Left hindlimb (tissue), 1 donor: ENCODE measurements around the gene DIRAS1.
"Not testable (repeated sequence)": the region's sequence is repeated elsewhere in the genome, so short reads cannot be mapped to it uniquely, and the experiment has no call there.

Experiments used
- DNase-seq: peaks from one replicate; pipeline ENCODE4 v3.0.0-alpha.2; 2018

Gene DIRAS1

GRCh38 chr19:2703691-2704216 lies 17.4 kb downstream of the DIRAS1 start:
- no peak for DNase-seq

DNA sequence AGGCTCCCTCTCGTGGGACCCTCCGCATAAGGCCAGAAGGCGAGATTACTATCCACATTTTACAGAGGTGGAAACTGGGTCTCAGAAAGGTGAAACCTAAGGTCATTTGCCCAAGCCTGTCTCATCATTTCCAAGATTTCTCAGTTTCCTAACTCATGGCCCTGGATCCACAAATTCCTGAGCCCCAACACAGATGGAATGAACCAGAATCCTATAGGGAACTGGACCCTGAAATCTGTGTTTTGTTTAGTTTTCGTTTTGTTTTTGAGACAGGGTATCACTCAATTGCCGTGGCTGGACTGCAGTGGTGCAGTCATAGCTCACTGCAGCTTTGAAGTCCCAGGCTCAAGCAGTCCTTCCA lies 18.1 kb downstream of the DIRAS1 start:
- no peak for DNase-seq

DNA sequence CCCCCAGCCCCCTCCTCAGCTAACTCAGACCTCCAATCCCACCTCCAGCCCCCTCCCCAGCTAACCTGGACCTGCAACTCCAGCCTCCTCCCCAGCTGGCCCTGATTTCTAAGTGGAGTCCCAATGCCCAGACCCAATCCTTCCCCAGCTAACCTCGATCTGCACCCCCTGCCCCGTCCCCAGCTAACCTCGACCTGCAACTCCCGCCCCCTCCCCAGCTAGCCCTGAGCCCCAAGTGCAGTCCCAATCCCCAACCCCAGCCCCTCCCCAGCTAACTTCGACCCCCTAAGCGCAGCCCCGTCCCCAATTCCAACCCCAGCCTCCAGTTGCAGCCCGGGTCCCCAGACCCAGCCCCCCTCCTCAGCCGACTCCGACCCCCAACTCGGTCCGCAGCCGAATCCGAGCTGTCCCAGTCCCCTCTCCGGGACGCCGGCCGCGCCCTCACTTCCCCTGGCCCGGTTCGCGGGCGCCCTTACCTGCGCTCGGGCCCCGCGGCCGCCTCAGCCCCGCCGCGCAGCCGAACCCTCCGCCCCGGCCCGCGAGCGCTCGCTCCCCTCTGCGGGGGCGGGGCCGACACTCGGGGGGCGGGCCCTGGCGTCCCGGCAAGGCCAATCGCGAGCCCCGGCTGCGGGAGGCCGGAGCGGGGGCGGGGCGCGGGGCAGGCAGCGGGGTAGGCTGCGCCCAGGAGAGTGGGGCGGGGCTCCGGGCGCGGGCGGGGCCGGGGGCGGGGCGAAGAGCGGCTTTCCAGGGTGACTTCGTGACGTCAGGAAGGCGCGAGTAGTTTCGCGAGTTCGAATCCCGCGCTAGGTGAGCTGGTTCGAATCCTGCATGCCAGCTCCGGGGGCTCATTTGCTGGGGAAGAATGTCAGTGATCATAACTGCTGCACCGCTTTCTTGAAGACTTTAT lies 18.7 kb downstream of the DIRAS1 start, which contains the start of gene GNG7:
Gene GNG7, minus strand, starts transcription at position 525 of the 907 bp plus-strand sequence. CDS start 182,006 bp downstream, outside the sequence.
- peak; percentile 93 for DNase-seq

- no peak for DNase-seq
Observed at GRCh38 chr19:2701361-2702169, 19.6 kb downstream of the DIRAS1 start.

DNA sequence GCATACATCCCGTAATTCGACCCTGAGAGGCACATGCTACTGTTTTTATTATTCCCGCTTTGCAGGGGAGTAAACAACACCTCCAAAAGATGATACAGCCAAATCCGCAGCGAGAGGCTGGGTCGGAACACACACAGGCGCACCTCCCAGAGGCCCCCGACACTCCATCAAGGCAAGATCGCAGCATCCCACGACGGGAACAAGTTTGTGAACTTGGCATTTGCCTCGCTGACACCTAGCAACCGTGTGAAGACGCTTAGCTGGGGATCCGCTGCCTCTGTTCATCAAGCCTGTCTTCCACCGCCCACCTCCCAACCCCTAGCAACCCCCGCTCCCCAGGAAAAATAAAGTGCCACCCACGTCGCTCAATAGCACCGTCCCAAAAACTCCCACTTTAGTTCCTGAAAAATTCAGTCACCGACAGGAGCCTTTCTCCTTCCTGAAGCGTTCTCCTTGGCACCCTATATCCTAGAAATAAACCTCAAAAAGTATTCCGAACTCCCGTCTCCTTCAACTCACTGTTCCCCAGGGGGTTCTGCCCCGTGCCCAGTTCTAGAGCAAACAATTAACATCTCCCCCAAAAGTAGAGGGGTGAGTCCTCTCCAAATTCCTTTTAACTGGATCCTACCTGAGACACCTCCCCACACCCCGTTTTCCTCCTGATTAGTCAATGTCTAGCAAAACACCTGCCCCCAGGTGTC lies 20.4 kb downstream of the DIRAS1 start:
- no peak for DNase-seq

GRCh38 chr19:2699413-2700140 lies 21.6 kb downstream of the DIRAS1 start:
- no peak for DNase-seq

DNA sequence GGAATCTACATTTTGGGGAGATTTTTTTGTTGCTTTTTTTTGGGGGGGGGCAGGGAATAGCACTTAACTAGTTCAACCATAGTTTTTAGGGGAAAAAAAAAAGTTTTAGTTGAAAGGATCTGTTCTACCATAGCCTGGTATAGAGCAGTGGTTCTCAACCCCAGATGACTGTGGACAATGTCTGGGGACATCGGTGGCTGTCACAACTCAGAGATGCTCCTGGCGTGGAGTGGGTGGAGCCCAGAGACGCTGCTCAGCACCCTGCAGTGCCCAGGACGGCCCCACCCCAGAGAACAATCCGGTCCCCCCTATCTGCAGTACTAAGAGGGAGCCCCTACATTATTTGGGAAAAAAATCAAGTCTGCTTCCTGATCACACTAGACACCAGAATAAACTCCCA lies 27.0 kb downstream of the DIRAS1 start:
- no peak for DNase-seq

DNA sequence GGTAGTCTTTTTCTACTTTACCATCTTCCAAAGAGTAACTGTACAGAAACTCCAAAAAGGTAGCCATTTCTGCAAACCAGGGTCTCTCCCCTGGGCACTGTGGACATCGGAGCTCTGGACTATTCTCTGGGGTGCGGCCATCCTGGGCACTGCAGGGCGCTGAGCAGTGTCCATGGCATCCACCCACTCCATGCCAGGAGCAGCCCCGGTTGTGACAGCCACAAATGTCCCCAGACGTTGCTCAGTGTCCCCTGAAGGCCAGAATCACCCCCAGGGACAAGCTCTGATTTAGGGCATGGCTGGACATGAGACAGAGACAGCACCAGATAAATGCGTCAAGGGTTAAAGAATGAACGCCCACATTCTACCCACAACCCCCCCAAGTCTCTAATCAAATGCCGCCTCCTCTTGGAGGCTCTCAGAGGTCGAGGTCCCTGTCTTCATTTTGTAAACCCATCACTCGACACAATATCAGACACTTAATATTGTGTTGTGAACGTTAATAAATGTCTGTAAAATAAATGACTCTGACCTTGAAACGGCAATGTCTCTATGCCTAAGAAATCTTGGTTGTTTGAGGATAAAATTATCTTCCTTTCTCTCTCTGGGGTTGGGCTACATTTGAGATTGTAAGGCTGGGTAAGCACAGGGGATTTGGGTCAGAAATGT lies 27.5 kb downstream of the DIRAS1 start:
- DNase-seq, result no peak

DNA sequence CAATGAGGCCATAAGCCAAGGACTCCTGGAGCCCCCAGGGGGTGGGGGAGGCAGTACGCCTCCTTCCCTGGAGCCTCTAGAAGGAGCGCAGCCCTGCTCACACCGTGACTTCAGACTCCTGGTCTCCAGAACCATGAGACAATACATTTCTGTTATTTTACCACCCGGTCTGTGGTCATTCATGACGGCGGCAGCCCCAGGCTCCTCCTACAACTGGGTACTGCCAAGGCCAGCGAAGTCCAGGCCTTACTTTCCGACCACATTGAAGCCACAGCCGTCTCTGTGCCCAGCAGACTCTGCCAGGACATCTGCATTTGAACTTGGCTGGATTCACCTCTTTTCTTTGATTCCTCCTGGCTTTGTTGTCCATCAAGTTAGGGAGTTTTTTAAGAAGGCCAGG lies 29.2 kb downstream of the DIRAS1 start:
- DNase-seq, result no peak

- no peak for DNase-seq
Observed at GRCh38 chr19:2690856-2691255, 30.3 kb downstream of the DIRAS1 start.

GRCh38 chr19:2686360-2686759 lies 34.8 kb downstream of the DIRAS1 start:
- no peak for DNase-seq

- no peak for DNase-seq
Observed at GRCh38 chr19:2685204-2685704, 35.9 kb downstream of the DIRAS1 start.

DNA sequence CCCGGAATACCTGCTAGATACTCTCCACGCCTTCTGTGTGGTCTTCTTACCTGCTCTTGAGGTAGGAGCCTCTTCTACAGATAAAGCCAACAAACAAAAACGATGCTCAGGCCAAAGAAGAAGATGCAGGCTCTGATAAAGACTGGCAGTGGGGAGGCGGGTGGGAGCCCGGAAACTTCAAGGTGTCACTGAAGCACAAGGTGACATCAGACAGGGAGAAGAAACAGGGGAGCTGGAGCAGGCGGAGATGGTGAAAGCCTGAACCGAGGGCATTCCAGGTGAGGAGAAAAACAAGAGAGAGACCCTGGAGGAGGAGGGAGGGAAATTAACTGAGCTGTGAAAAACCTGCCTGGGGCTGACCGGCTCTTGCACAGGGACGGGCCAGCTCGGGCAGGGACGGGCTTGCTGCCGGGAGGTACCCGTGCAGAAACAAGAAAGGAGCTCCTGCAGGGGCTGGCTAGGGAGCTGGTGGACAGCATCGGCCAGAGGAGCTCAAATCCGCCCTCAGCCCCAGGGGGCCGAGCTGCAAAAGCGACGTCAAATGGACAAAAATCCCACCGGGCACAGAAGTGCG lies 37.7 kb downstream of the DIRAS1 start:
- DNase-seq, result no peak

DNA sequence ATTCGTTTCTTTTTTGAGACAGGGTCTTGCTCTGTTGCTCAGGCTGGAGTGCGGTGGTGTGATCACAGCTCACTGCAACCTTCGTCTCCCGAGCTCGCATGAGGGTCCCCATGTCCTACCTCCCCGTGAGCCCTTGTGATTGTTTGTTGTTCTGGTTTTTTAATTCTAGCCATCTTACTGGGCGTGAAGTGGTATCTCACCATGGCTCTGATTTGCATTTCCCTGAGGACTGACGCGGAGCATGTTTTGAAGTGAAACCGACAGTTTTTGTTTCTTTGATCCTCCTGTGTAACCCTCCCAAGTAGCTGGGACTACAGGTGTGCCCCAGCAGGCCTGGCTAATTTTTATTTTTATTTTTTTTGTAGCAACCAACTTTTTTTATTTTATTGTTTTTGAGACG lies 40.4 kb downstream of the DIRAS1 start:
- DNase-seq, result no peak

DNA sequence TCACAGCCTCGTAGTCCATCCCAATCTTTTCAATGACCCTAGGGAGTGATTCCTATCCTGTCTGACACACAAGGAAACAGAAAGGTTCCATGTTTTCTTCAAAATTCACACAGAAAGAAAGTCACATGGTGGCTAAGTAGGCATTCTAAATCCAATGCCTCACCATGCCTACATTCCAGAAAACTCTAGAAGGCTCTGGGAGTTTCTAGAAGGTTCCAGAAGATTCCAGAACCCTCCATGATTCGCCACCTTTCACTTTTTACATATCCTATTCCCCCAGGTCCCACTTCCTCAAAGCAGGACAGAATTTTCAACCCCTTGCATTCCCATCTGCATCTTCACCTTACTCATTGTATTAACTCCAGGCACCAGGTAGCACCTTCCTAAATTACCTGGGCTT lies 41.7 kb downstream of the DIRAS1 start:
- DNase-seq, result no peak

DNA sequence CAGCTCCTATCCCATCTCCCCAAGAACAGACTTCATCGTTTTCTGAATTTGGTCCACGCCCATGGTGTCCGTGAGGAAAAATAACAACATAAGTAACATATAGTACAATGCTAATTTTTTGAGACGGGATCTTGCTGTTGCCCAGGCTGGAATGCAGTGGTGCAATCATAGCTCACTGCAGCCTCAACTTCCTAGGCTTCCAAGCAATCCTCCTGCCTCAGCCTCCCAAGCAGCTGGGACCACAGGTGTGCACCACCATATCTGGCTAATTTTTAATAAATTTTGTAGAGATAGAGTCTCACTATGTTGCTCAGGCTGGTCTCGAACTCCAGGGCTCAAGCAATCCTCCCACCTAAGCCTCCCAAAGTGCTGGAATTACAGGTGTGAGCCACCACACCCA lies 42.2 kb downstream of the DIRAS1 start:
- DNase-seq, result not testable (repeated sequence)

DNA sequence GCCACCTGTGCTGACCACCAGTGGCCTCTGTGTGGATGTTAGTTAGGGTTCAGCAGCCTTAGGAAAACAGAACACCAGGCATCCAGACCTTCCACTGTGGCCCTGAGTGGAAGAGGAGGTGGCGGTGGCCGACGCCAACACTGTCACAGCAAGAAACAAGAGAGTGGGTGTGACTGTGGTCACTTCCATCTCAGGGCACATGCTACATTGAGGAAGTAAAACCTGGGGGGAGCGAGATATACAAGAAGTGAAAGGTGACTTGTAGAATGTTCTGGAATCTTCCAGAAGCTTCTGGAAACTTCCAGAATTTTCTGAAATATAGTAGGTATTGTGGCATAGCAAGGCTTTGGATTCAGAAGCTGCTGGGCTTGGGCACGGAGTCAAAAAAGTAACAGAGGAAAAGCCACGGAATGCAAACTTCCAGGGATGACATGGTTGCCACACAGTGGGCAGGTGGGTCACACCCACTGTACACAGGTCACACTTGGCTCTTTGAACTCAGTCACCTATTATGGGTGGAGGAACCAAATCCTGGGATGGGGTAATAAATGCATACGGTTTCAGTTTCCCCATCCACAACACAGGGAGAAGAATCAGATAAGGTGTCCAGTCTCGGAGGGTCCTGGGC lies 43.0 kb downstream of the DIRAS1 start:
- no peak for DNase-seq

- DNase-seq, result no peak
Observed at GRCh38 chr19:2676823-2677222, 44.3 kb downstream of the DIRAS1 start.

GRCh38 chr19:2675892-2676291 lies 45.3 kb downstream of the DIRAS1 start:
- no peak for DNase-seq

- no peak for DNase-seq
Observed at GRCh38 chr19:2670217-2670616, 51.0 kb downstream of the DIRAS1 start.
